ENCODE data around the gene BTRC. TPM values are rescaled to one million over a fixed set of nuclear protein-coding genes. Genes with fewer than 3 reads are reported as not detected.

BTRC gene
- polyA plus RNA-seq, 2 of the 4 experiments (the other 2 are of a cell fraction): 8.0 to 23.1 TPM

DNA sequence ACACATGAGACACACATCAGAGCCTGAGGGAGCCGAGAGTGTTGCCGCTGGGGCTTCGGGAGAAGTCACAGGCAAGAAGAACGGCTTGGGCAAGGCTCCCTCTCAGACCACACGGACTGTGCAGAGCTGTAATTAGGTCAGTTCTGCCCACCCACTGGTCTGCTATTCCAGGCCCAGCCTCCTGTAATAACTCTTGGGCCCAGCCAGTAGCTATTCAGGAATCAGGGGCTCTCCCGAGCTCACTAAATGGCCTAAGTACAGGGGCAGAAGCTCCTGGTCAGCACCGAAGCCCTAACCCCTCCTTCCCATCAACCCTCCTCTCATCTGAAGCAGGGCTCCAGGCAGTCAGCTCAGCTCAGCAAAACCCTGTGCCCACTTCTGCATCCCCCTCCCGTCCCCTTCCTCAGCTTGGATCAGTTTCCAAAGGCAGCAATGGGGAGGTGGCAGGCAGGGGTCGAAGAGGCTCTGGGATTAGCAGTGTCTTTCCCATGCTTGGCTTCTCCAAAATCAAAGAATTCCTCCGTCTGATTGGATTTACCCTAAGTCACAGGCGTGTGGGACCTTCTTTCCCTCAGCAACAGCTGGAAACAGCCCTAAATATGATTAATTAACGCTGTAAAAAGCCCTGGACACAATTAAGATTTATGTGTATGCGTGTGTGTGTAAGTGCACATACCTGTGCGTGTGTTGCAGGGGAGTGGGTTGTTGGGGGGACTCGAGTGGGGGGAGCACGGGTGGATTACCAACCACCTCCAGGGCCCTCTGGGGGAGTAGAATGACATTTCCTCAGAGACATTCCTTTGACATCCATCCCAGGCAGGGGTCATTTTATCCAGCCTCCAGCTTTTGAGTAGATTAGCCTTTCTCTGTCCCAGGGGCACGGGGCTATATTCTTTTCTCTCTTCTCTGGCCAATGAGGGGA lies 48.4 kb upstream of the BTRC start:
- no peak for FAIRE-seq
- POLR2A ChIA-PET: no interaction called here
- H3K4me2 ChIP-seq: no peak overlapping the region
- TF ChIP-seq CEBPB (IDR thresholded peaks at IDR 0.05) (no peak), HDAC2 (IDR thresholded peaks at IDR 0.05) (no peak), ZFP36 (IDR thresholded peaks at IDR 0.05; ENCODE audit: borderline replicate concordance, partially characterized antibody) (no peak), MAZ (IDR thresholded peaks at IDR 0.05; ENCODE audit: borderline replicate concordance, low read depth, low read length) (no peak), CBX2 (IDR thresholded peaks at IDR 0.05; ENCODE audit: borderline replicate concordance, low read depth) (no peak), HEYL (CRISPR knock-in tag; IDR thresholded peaks at IDR 0.05) (no peak), GATA3 (IDR thresholded peaks at IDR 0.05; ENCODE audit: borderline replicate concordance) (no peak), NFE2L2 (conservative IDR thresholded peaks at IDR 0.05; ENCODE audit: low read length) (no peak), CBX8 (IDR thresholded peaks at IDR 0.05) (no peak), JUN (IDR thresholded peaks at IDR 0.05) (no peak), PHF8 (IDR thresholded peaks at IDR 0.05; ENCODE audit: borderline replicate concordance, low read depth) (no peak)
- TF ChIP-seq, protein P1, sequence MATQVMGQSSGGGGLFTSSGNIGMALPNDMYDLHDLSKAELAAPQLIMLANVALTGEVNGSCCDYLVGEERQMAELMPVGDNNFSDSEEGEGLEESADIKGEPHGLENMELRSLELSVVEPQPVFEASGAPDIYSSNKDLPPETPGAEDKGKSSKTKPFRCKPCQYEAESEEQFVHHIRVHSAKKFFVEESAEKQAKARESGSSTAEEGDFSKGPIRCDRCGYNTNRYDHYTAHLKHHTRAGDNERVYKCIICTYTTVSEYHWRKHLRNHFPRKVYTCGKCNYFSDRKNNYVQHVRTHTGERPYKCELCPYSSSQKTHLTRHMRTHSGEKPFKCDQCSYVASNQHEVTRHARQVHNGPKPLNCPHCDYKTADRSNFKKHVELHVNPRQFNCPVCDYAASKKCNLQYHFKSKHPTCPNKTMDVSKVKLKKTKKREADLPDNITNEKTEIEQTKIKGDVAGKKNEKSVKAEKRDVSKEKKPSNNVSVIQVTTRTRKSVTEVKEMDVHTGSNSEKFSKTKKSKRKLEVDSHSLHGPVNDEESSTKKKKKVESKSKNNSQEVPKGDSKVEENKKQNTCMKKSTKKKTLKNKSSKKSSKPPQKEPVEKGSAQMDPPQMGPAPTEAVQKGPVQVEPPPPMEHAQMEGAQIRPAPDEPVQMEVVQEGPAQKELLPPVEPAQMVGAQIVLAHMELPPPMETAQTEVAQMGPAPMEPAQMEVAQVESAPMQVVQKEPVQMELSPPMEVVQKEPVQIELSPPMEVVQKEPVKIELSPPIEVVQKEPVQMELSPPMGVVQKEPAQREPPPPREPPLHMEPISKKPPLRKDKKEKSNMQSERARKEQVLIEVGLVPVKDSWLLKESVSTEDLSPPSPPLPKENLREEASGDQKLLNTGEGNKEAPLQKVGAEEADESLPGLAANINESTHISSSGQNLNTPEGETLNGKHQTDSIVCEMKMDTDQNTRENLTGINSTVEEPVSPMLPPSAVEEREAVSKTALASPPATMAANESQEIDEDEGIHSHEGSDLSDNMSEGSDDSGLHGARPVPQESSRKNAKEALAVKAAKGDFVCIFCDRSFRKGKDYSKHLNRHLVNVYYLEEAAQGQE (IDR thresholded peaks at IDR 0.05): no peak
- TF ChIP-seq, protein P2, sequence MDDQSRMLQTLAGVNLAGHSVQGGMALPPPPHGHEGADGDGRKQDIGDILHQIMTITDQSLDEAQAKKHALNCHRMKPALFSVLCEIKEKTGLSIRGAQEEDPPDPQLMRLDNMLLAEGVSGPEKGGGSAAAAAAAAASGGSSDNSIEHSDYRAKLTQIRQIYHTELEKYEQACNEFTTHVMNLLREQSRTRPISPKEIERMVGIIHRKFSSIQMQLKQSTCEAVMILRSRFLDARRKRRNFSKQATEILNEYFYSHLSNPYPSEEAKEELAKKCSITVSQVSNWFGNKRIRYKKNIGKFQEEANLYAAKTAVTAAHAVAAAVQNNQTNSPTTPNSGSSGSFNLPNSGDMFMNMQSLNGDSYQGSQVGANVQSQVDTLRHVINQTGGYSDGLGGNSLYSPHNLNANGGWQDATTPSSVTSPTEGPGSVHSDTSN (IDR thresholded peaks at IDR 0.05): no peak
- TF ChIP-seq, protein P3, sequence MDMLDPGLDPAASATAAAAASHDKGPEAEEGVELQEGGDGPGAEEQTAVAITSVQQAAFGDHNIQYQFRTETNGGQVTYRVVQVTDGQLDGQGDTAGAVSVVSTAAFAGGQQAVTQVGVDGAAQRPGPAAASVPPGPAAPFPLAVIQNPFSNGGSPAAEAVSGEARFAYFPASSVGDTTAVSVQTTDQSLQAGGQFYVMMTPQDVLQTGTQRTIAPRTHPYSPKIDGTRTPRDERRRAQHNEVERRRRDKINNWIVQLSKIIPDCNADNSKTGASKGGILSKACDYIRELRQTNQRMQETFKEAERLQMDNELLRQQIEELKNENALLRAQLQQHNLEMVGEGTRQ (IDR thresholded peaks at IDR 0.05): no peak
- TF ChIP-seq, protein P4, sequence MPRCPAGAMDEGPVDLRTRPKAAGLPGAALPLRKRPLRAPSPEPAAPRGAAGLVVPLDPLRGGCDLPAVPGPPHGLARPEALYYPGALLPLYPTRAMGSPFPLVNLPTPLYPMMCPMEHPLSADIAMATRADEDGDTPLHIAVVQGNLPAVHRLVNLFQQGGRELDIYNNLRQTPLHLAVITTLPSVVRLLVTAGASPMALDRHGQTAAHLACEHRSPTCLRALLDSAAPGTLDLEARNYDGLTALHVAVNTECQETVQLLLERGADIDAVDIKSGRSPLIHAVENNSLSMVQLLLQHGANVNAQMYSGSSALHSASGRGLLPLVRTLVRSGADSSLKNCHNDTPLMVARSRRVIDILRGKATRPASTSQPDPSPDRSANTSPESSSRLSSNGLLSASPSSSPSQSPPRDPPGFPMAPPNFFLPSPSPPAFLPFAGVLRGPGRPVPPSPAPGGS (IDR thresholded peaks at IDR 0.05): no peak
- no peak for DNase-seq (ENCODE audit: low read depth in 1 of 2, low spot score in 1 of 2)
- ATAC-seq: no peak
- 48% methylated on average over 15 of the region's 17 CpGs for WGBS (ENCODE audit: missing lambda C conversion rate)
- CTCF ChIA-PET: interaction anchor here (0.9 to 6.1 kb wide), 7 partner anchors 9 to 265 kb away, joined by 3 to 38 read pairs (median 8); no protein-coding TSS in a partner anchor
- no peak overlapping the region for H3K4me3 ChIP-seq
- H3K9me3 ChIP-seq: no peaks in the 10 kb centered on the region
- no peak overlapping the region for H3K27ac ChIP-seq
- H3K4me1 ChIP-seq: no peaks in the 10 kb centered on the region

DNA sequence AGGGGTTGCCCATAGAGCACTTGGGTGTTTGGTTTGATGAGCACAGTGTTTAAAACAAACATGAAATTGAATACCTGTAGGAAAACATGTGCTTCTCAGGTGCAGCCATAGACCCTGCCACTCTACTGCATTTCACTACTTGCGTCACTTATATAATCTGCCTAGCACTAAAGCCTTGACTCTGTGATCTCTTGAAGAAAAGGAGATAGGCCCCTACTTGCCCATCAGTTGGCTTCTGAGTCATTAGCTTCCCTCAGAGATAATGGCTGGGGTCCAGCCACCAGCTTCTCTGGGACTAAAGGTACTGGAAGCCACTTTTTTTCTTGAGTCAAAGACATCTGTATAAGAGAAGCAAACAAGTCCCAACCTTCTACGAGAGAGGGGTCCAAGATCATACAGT lies 45.9 kb upstream of the BTRC start:
- Histone ChIP-seq H3K9me3 (no peaks in the 10 kb centered on the region), H3K4me3 (no peak overlapping the region), H3K4me1 (no peaks in the 10 kb centered on the region), H3K4me2 (no peak overlapping the region), H3K27ac (no peak overlapping the region)
- TF ChIP-seq RFX5 (IDR thresholded peaks at IDR 0.05) (no peak), HOXB5 (CRISPR knock-in tag; IDR thresholded peaks at IDR 0.05) (no peak), JUN (IDR thresholded peaks at IDR 0.05) (no peak), CHD2 (IDR thresholded peaks at IDR 0.05; ENCODE audit: low read length, partially characterized antibody) (no peak)
- DNase-seq (ENCODE audit: low read depth in 1 of 2, low spot score in 1 of 2): no peak
- 32% methylated on average over 2 of the region's 2 CpGs for WGBS (ENCODE audit: missing lambda C conversion rate)
- POLR2A ChIA-PET: no interaction called here
- CTCF ChIA-PET: interaction anchor here (0.6 to 6.1 kb wide), 10 partner anchors 10 to 146 kb away, joined by 3 to 36 read pairs (median 4); no protein-coding TSS in a partner anchor
- no peak for ATAC-seq
- no peak for FAIRE-seq

Measured in A549 (cell line).